Loucy (cell line): ENCODE data around the gene OPTN.

Source experiments
- EZH2phosphoT487 ChIP-seq: fragments of 200-600 bp; IDR thresholded peaks from 2 replicates; pipeline ENCODE4 v1.6.1; 2018; ENCODE audit warnings: antibody characterized with exemption, mild to moderate bottlenecking, moderate library complexity, borderline replicate concordance
- TF ChIP-seq, protein P1 (sequence below): fragments of 200-600 bp; sonication (generic); conservative IDR thresholded peaks from 2 replicates; pipeline ENCODE4 v1.5.1; 2014; ENCODE audit warnings: mild to moderate bottlenecking, antibody characterized with exemption, low read length

DNA sequence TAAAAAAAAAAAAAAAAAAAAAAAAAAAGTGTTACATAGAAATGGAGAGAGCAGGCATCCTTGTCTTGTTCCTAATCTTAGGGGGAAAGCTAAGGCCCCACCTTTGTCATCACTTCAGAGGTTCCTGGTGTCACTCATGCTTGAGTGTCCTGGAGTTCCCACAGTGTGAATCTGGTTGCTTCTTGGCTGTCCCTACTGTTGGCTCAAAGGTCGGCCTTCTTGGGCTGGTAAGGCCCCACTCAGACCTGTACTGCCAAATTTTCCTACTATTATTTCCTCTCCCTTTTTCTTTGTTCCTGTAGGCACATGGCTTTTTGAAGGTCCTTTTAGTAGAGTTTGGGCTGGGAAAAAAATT, 21.5 kb downstream of the OPTN start:
- TF ChIP-seq, protein P1, sequence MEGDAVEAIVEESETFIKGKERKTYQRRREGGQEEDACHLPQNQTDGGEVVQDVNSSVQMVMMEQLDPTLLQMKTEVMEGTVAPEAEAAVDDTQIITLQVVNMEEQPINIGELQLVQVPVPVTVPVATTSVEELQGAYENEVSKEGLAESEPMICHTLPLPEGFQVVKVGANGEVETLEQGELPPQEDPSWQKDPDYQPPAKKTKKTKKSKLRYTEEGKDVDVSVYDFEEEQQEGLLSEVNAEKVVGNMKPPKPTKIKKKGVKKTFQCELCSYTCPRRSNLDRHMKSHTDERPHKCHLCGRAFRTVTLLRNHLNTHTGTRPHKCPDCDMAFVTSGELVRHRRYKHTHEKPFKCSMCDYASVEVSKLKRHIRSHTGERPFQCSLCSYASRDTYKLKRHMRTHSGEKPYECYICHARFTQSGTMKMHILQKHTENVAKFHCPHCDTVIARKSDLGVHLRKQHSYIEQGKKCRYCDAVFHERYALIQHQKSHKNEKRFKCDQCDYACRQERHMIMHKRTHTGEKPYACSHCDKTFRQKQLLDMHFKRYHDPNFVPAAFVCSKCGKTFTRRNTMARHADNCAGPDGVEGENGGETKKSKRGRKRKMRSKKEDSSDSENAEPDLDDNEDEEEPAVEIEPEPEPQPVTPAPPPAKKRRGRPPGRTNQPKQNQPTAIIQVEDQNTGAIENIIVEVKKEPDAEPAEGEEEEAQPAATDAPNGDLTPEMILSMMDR = no peak
- TF ChIP-seq EZH2phosphoT487 = no peak
